SK-N-SH (cell line): ENCODE measurements around the gene PCNT. TPM values are rescaled to one million over a fixed set of nuclear protein-coding genes. Genes with fewer than 3 reads are reported as not detected.

ENCODE experiments used
- CTCF ChIA-PET: fragments of 300-600, 350-600 bp; formaldehyde crosslinking; extraction: SDS; loops from one replicate; lab custom pipeline; 2021; lab: Yijun Ruan, JAX
- POLR2A ChIA-PET: fragments of 350-600 bp; sonication (Branson Sonifier 250); formaldehyde crosslinking; extraction: SDS; loops from one replicate; lab custom pipeline; 2020; ENCODE audit warnings: antibody characterized with exemption, inconsistent platforms; lab: Yijun Ruan, JAX
- DNase-seq: peaks from one replicate; pipeline ENCODE4 v3.0.0; 2012
- H2AFZ ChIP-seq: fragments of 200-600 bp; sonication (generic); 2 replicates; pipeline ENCODE4 v1.8.1; 2016; ENCODE audit warnings: antibody characterized with exemption, mild to moderate bottlenecking, low read depth
- H3F3A ChIP-seq: fragments of 200-600 bp; sonication (generic); replicated peaks from 2 replicates; pipeline ENCODE3; 2016; ENCODE audit warnings: antibody characterized with exemption, mild to moderate bottlenecking; ENCODE audit not compliant: insufficient read depth
- H3K27ac ChIP-seq, 2 experiments: fragments of 200-500 bp in 1 of 2; fragments of 200-600 bp in 1 of 2; sonication (Bioruptor generic) in 1 of 2; sonication (generic), shearing (Covaris generic) in 1 of 2; 2 replicates each; pipeline versions ENCODE4 v1.5.1 to v1.6.1; 2014 to 2016; ENCODE audit warnings: low read depth in 2 of 2, inconsistent platforms in 1 of 2, low read length in 1 of 2, mild to moderate bottlenecking in 1 of 2, mixed read lengths in 1 of 2
- H3K27me3 ChIP-seq: fragments of 200-600 bp; sonication (generic), shearing (Covaris generic); 2 replicates; pipeline ENCODE4 v1.6.1; 2016; ENCODE audit warnings: mixed run types; ENCODE audit not compliant: insufficient read depth
- H3K36me3 ChIP-seq, 2 experiments: fragments of 200-500 bp in 1 of 2; fragments of 200-600 bp in 1 of 2; sonication (Bioruptor generic) in 1 of 2; sonication (generic) in 1 of 2; replicated peaks in 1 of 2; 2 replicates each; pipeline versions ENCODE3 to v1.5.1; 2014 to 2016; ENCODE audit warnings: low read length in 1 of 2, mild to moderate bottlenecking in 1 of 2; ENCODE audit not compliant: insufficient read depth in 2 of 2, control insufficient read depth in 1 of 2
- H3K4me1 ChIP-seq, 2 experiments: fragments of 200-500 bp in 1 of 2; fragments of 200-600 bp in 1 of 2; sonication (Bioruptor generic) in 1 of 2; sonication (generic), shearing (Covaris generic) in 1 of 2; 2 replicates each; pipeline versions ENCODE4 v1.5.1 to v1.6.1; 2014 to 2016; ENCODE audit warnings: low read depth in 1 of 2, low read length in 1 of 2, mixed run types in 1 of 2; ENCODE audit not compliant: insufficient read depth in 2 of 2, control insufficient read depth in 1 of 2
- H3K4me2 ChIP-seq: fragments of 200-600 bp; sonication (generic), shearing (Covaris generic); 2 replicates; pipeline ENCODE4 v1.6.1; 2017; ENCODE audit warnings: mixed run types
- H3K4me3 ChIP-seq, 2 experiments: fragments of 200-500 bp in 1 of 2; fragments of 200-600 bp in 1 of 2; sonication (Bioruptor generic) in 1 of 2; sonication (generic), shearing (Covaris generic) in 1 of 2; 2 replicates each; pipeline versions ENCODE4 v1.5.1 to v1.8.1; 2014 to 2016; ENCODE audit warnings: low read depth in 2 of 2, inconsistent platforms in 1 of 2, low read length in 1 of 2, mild to moderate bottlenecking in 1 of 2, mixed read lengths in 1 of 2, moderate library complexity in 1 of 2
- H3K79me2 ChIP-seq: fragments of 200-600 bp; sonication (generic); 2 replicates; pipeline ENCODE4 v1.8.1; 2017; ENCODE audit warnings: mild to moderate bottlenecking; ENCODE audit not compliant: insufficient read depth
- H3K9ac ChIP-seq: fragments of 200-600 bp; sonication (generic); 2 replicates; pipeline ENCODE4 v1.6.1; 2017; ENCODE audit warnings: mixed run types
- H3K9me2 ChIP-seq: fragments of 200-600 bp; sonication (generic); 2 replicates; pipeline ENCODE4 v1.6.1; 2017; ENCODE audit warnings: mixed run types
- H3K9me3 ChIP-seq: fragments of 200-600 bp; sonication (generic); 2 replicates; pipeline ENCODE4 v1.6.1; 2017; ENCODE audit warnings: mixed run types, mild to moderate bottlenecking, moderate library complexity
- H4K20me1 ChIP-seq: fragments of 200-600 bp; sonication (generic); 2 replicates; pipeline ENCODE4 v1.6.1; 2017; ENCODE audit warnings: mild to moderate bottlenecking, mixed run types; ENCODE audit not compliant: insufficient read depth
- CTCF ChIP-seq: fragments of 200-600 bp; sonication (generic); IDR thresholded peaks from 2 replicates; pipeline ENCODE4 v1.6.1; 2017; ENCODE audit warnings: antibody characterized with exemption, mild to moderate bottlenecking, moderate library complexity
- FOSL2 ChIP-seq: IDR thresholded peaks from 2 replicates; pipeline ENCODE4 v1.4.0; 2012; ENCODE audit warnings: low read depth, mild to moderate bottlenecking, moderate library complexity, borderline replicate concordance
- FOXJ3 ChIP-seq: sonication (generic); formaldehyde crosslinking; IDR thresholded peaks from 2 replicates; pipeline ENCODE4 v1.5.1; 2020; ENCODE audit warnings: mild to moderate bottlenecking, missing genetic modification reagents
- FOXM1 ChIP-seq: IDR thresholded peaks from 2 replicates; pipeline ENCODE4 v1.4.0; 2012; ENCODE audit warnings: low read depth, mild to moderate bottlenecking
- JUND ChIP-seq: IDR thresholded peaks from 2 replicates; pipeline ENCODE4 v1.4.0; 2012
- MEF2A ChIP-seq: IDR thresholded peaks from 2 replicates; pipeline ENCODE4 v1.4.0; 2012; ENCODE audit warnings: low read depth, borderline replicate concordance
- NFIC ChIP-seq: IDR thresholded peaks from 2 replicates; pipeline ENCODE4 v1.4.0; 2012; ENCODE audit warnings: borderline replicate concordance
- RAD21 ChIP-seq: IDR thresholded peaks from 2 replicates; pipeline ENCODE4 v1.6.1; 2012; ENCODE audit warnings: mild to moderate bottlenecking, low read length
- RFX5 ChIP-seq: IDR thresholded peaks from 2 replicates; pipeline ENCODE4 v1.6.1; 2012; ENCODE audit warnings: mild to moderate bottlenecking, improper control_type of control experiment, low read length
- SMC3 ChIP-seq: IDR thresholded peaks from 2 replicates; pipeline ENCODE4 v1.6.1; 2012; ENCODE audit warnings: low read depth, low read length, improper control_type of control experiment
- ZBTB33 ChIP-seq: IDR thresholded peaks from 2 replicates; pipeline ENCODE4 v1.4.0; 2012; ENCODE audit warnings: low read depth, borderline replicate concordance
- WGBS: methylation state at CpG from one replicate; pipeline ENCODE4 v1.1.6; 2017; ENCODE audit warnings: low lambda C conversion rate; 5-methylcytosine and 5-hydroxymethylcytosine counted together
- polyA plus RNA-seq, 3 experiments: library from polyadenylated mRNA; depleted of rRNA; stranded (reverse); fragments of >200 nt; gene quantifications; 2 replicates each; pipeline ENCODE4 v1.2.3, GENCODE V29; 2012
- TF ChIP-seq, protein P1 (sequence below): IDR thresholded peaks from 2 replicates; pipeline ENCODE4 v1.6.1; 2012; ENCODE audit warnings: mild to moderate bottlenecking, low read depth, low read length, moderate library complexity
- TF ChIP-seq, protein P2 (sequence below): IDR thresholded peaks from 2 replicates; pipeline ENCODE4 v1.4.0; 2012; ENCODE audit warnings: low read depth, borderline replicate concordance

Gene PCNT
- polyA plus RNA-seq, 1 of the 3 experiments (the other 2 are of a cell fraction), result 15.7 TPM

- Histone ChIP-seq H3K27me3 (no peaks in the 10 kb centered on the region), H3K27ac (no peak overlapping the region), H3K9me3 (no peaks in the 10 kb centered on the region), H3F3A (no peaks in the 10 kb centered on the region), H3K36me3 (peaks cover 2 to 46% of the 10 kb centered on the region in 2 experiments), H3K4me1 (no peaks in the 10 kb centered on the region), H3K79me2 (no peaks in the 10 kb centered on the region), H3K9me2 (no peaks in the 10 kb centered on the region), H4K20me1 (no peaks in the 10 kb centered on the region), H3K4me2 (no peak overlapping the region), H3K9ac (no peak overlapping the region), H2AFZ (no peak overlapping the region), H3K4me3 (no peak overlapping the region)
- CTCF ChIA-PET, result interaction anchor here (0.6 kb wide), 1 partner anchor 18 kb away, joined by 3 read pairs; no protein-coding TSS in a partner anchor
- 97% methylated on average over 1 of the region's 1 CpG for WGBS
- POLR2A ChIA-PET, result no interaction called here
- no peak for TF ChIP-seq JUND
- TF ChIP-seq SMC3, result no peak
- TF ChIP-seq NFIC, result no peak
- no peak for TF ChIP-seq RFX5
- TF ChIP-seq RAD21, result no peak
- TF ChIP-seq ZBTB33, result no peak
- no peak for TF ChIP-seq FOXJ3 (CRISPR knock-in tag)
- no peak for TF ChIP-seq CTCF
- TF ChIP-seq FOXM1, result no peak
- TF ChIP-seq, protein P1, sequence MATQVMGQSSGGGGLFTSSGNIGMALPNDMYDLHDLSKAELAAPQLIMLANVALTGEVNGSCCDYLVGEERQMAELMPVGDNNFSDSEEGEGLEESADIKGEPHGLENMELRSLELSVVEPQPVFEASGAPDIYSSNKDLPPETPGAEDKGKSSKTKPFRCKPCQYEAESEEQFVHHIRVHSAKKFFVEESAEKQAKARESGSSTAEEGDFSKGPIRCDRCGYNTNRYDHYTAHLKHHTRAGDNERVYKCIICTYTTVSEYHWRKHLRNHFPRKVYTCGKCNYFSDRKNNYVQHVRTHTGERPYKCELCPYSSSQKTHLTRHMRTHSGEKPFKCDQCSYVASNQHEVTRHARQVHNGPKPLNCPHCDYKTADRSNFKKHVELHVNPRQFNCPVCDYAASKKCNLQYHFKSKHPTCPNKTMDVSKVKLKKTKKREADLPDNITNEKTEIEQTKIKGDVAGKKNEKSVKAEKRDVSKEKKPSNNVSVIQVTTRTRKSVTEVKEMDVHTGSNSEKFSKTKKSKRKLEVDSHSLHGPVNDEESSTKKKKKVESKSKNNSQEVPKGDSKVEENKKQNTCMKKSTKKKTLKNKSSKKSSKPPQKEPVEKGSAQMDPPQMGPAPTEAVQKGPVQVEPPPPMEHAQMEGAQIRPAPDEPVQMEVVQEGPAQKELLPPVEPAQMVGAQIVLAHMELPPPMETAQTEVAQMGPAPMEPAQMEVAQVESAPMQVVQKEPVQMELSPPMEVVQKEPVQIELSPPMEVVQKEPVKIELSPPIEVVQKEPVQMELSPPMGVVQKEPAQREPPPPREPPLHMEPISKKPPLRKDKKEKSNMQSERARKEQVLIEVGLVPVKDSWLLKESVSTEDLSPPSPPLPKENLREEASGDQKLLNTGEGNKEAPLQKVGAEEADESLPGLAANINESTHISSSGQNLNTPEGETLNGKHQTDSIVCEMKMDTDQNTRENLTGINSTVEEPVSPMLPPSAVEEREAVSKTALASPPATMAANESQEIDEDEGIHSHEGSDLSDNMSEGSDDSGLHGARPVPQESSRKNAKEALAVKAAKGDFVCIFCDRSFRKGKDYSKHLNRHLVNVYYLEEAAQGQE, result no peak
- TF ChIP-seq FOSL2, result no peak
- no peak for TF ChIP-seq MEF2A
- TF ChIP-seq, protein P2, sequence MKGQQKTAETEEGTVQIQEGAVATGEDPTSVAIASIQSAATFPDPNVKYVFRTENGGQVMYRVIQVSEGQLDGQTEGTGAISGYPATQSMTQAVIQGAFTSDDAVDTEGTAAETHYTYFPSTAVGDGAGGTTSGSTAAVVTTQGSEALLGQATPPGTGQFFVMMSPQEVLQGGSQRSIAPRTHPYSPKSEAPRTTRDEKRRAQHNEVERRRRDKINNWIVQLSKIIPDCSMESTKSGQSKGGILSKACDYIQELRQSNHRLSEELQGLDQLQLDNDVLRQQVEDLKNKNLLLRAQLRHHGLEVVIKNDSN, result no peak
- no peak for DNase-seq
Measured at GRCh38 chr21:46423546-46424038, 99.6 kb downstream of the PCNT start.
